Fibroblast of mammary gland (primary cell): ENCODE results near the gene TXNDC11.

Experiments
- DNase-seq: peaks from one replicate; pipeline ENCODE4 v3.0.0-alpha.2; 2010; ENCODE audit warnings: low read depth
- H3K4me3 ChIP-seq: 2 replicates; pipeline ENCODE4 v1.5.1; 2011; ENCODE audit warnings: low read depth, mild to moderate bottlenecking, low read length, moderate library complexity; ENCODE audit not compliant: control insufficient read depth
- TF ChIP-seq, protein P1 (sequence below): conservative IDR thresholded peaks from 2 replicates; pipeline ENCODE4 v1.5.1; 2011; ENCODE audit warnings: low read depth, low read length, inconsistent platforms; ENCODE audit not compliant: control insufficient read depth, insufficient read depth

The TXNDC11 gene

DNA sequence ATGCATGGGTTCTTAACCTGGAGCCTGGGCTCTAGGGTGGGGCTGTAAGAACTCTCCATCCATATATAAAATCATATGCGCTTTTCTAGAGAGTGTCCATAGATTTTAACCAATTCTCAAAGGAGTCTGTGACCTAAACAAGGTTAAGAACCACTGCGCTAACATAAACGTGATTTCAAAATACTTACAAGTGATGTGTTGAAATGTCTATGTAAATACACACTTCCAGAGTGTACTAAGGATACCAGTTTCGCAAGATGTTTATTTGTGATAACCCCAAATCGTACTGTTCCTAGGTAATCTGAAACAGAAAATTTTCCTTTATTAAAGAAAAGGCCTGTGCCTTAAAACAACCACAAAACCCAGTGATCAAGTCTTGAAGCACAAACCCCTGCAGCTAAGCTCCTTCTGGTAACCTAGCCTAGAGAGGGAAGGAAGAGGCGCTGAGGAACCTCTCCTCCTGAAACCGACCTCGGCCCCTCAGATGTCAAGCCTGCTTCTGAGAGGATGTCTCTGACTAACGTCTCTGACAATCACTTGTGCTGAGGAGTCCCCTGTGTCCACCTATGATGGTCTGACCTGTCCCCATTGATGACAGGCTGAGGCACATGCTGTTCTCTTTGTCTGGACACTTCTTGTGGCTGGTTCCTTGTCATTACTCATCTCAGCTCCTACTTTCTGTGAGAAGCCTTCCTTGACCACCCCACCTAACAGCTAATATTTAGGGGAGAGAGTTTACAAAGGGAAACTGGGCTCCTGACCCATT, 42.2 kb downstream of the TXNDC11 start:
- TF ChIP-seq, protein P1, sequence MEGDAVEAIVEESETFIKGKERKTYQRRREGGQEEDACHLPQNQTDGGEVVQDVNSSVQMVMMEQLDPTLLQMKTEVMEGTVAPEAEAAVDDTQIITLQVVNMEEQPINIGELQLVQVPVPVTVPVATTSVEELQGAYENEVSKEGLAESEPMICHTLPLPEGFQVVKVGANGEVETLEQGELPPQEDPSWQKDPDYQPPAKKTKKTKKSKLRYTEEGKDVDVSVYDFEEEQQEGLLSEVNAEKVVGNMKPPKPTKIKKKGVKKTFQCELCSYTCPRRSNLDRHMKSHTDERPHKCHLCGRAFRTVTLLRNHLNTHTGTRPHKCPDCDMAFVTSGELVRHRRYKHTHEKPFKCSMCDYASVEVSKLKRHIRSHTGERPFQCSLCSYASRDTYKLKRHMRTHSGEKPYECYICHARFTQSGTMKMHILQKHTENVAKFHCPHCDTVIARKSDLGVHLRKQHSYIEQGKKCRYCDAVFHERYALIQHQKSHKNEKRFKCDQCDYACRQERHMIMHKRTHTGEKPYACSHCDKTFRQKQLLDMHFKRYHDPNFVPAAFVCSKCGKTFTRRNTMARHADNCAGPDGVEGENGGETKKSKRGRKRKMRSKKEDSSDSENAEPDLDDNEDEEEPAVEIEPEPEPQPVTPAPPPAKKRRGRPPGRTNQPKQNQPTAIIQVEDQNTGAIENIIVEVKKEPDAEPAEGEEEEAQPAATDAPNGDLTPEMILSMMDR: no peak
- no peak for DNase-seq
- H3K4me3 ChIP-seq: no peak overlapping the region

DNA sequence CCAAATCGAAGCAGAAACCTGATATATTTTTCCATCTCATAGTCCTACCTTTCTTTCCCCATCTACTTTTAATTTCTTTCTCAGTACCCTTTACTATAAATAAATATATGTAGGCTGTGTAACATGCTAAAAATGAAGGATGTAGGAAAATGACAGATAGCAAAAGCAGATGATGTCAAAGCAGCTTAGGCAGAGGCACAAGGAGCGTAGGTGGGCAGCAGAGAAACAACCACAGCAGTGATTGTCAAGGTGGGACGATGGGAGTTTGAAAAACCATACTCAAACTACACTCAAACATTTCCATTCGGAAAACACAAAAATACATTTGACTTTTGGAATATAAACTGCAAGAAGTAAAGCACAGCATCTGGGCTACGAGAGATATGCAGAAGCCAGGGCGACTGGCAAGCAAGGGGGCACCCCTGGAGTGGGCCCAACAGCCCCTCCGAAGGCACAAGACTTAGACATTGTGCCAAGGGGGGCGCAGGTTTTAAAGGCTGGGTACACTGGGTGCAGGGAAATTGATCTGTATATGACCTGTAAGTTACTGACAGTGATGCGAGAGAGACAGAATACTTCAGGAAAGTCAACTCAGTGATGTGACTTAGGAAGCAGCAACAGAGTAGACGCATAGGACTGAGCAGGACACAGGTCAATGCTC, 43.3 kb downstream of the TXNDC11 start:
- TF ChIP-seq, protein P1: no peak
- DNase-seq: no peak
- no peak overlapping the region for H3K4me3 ChIP-seq

DNA sequence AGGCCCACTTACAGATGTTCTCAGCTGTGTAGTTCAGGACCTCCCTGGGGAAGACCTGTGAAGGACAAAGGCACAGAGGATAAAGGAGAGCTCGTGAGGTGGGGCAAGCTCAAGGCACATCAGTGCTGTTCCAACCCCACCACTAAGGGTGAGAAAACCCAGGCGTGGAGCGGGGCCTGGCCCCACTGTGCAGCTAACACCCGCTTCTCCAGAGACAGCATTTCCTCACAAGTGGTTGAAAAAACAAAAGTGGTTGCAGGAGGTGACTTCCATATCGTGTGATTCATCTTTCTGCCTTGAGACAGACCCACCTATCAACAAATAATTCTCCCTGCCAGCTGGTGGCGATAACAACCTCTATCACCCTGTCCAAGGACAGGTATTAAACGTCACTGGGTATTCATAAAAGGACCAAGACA, 44.4 kb downstream of the TXNDC11 start:
- DNase-seq: no peak
- H3K4me3 ChIP-seq: no peak overlapping the region
- TF ChIP-seq, protein P1: no peak

DNA sequence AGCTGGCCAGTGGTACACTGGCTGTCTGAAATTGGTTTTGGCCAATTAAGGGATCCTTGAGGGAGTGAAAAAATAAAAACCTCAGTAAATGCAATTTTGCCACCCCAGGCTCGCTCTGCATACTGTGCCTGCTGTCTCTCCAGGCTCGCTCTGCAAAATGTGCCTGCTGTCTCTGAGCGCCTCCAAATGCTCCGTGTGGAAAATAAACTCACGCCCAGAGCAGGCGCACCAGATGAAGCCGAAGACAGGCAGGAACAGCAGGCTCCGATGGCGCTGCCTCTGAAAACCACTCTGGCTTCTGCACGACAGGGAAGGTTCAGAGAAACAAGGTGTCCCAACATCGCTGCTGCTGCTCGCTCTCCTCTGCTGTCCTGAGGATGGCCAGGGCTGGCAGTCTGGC, 45.3 kb downstream of the TXNDC11 start:
- no peak overlapping the region for H3K4me3 ChIP-seq
- DNase-seq: no peak
- TF ChIP-seq, protein P1: no peak

DNA sequence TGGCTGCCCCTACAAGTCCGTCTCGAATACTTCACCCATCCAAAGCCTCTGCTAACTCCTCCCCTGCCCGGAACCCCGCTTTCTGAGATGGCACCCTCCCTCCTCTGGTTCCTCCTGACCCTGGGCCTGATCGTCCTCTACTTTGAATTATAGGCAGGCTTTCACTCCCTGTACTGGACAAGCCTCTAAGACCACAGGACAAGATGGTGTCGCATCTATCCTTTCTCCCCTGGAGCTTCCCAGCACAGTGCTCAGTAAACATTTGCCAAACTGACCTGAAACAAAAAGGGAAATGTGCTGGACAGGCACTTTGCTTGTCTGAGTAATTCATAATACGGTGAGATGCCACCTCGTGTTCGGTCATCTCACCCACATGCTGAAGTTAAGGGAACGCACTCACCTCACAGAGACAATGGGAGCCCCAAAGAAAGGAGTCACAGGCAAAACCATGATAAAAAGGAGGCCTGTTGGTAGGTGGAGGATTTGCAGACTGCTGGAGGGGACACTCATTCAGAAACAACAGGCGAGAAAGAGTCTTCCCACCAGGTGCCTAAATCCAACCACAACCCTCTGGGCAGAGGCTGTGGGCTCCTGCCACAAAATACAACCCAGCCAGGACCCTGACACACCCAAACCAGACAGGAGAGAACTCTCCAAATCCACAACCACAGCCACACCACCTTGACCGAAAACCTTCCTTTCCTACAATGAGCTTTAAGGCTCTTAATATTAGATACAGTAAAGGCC, 46.2 kb downstream of the TXNDC11 start:
- TF ChIP-seq, protein P1: no peak
- DNase-seq: no peak
- no peak overlapping the region for H3K4me3 ChIP-seq

DNA sequence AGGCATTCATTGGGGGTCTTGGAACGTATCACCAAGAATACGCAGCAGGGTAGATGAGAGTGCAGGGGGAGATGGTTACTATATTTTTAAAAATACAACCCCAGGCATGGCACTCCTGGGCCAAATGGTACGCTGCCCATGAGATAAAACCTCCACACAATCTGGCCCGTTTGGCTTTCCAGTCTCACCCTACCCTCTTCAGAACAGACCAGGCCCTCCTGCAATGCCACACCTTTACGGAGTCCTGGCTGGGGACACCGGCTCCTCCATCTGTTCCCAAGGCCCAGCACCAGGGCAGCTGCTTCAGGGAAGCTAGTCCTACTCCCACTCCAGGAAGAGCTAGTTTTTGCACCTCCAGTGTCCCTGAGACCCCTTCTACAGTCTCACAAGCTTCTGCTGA, 50.0 kb downstream of the TXNDC11 start:
- no peak for DNase-seq
- TF ChIP-seq, protein P1: no peak
- H3K4me3 ChIP-seq: no peak overlapping the region
